ENCODE measurements around the gene RUVBL1.
A peak's percentile ranks its signal among the peaks of the same experiment; 100 is the strongest.

Gene RUVBL1

DNA sequence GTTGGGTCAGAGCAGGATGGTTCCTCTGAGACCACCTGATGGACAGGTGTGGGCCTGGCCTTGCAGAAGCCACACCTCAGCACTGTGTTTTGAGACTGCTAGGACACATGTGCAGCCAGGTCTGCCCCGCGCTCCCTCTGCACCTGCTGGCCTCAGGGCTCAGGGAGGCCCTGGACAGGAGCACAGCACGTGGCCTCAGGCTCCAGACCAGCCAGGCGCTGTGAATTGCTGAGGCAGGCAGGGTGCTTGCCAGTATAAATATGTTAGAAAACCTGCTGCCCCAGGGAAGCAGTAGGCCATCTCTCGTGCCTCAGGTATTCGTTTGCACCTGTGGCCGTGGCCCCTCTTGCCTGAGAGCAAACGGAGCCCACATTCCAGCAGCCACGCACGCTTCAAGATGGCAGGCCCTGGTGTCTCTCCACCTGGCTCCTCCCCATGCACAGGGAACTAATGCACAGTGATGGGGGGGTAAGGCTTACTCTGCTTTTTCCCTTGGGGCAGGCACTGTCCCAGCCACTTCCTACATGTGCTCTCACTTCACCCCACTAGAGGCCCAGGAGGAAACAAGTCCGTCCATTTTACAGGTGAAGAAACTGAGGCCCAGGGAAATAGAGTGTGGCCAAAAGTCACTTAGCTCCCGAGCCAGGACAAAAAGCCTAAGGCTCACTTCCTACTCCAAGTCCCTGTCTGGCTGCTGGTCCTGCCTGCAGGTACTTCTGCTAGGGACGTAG, 51.0 kb downstream of the RUVBL1 start:
- H3K9me3 Mint-ChIP-seq, result no peaks in the 10 kb centered on the region
- peaks cover 27% of the 10 kb centered on the region for H3K36me3 Mint-ChIP-seq (ENCODE audit: low read depth)
- TF ChIP-seq, protein P1, sequence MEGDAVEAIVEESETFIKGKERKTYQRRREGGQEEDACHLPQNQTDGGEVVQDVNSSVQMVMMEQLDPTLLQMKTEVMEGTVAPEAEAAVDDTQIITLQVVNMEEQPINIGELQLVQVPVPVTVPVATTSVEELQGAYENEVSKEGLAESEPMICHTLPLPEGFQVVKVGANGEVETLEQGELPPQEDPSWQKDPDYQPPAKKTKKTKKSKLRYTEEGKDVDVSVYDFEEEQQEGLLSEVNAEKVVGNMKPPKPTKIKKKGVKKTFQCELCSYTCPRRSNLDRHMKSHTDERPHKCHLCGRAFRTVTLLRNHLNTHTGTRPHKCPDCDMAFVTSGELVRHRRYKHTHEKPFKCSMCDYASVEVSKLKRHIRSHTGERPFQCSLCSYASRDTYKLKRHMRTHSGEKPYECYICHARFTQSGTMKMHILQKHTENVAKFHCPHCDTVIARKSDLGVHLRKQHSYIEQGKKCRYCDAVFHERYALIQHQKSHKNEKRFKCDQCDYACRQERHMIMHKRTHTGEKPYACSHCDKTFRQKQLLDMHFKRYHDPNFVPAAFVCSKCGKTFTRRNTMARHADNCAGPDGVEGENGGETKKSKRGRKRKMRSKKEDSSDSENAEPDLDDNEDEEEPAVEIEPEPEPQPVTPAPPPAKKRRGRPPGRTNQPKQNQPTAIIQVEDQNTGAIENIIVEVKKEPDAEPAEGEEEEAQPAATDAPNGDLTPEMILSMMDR (IDR thresholded peaks at IDR 0.05), result no peak
- no peak overlapping the region for H3K27ac Mint-ChIP-seq
- no peak overlapping the region for H3K4me3 Mint-ChIP-seq
- peaks cover 17% of the 10 kb centered on the region for H3K27me3 Mint-ChIP-seq (ENCODE audit: low read depth, poor library complexity)
- peaks cover 14% of the 10 kb centered on the region for H3K4me1 Mint-ChIP-seq
- DNase-seq, result no peak

DNA sequence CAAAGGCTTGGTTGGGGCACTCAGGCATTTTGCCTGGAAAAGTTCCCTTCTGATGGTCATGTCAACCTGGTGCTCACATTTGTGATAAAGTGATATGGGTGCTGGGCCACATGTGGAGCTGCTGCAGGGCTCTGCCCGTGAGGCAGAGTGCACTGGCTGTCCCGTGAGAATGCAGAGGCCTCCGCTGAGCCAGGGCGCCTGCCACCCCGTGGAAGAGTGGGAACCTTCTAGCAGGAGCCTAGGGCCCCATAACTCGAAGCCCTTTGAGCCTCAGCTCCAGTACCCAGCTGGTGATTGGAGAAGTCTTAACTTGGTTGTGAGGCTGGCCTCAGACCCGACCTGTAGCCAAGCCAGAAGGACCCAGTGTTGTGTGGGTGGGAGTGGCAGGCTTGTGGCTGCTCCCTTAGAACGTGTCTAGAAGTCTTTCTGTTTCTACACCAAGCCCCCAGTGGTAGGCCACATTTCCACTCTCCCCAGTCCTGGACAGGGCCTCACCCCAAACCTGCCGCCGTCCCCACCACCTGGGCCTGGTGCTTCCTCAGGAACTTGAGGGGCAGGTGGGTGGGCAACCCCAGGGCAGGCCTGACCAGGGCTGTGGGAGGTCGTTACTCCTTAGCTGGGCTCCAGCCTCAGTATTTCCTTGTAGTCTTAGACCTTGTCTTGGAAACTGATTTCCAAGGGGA, 51.7 kb downstream of the RUVBL1 start:
- no peaks in the 10 kb centered on the region for H3K9me3 Mint-ChIP-seq
- H3K4me3 Mint-ChIP-seq, result no peak overlapping the region
- no peak overlapping the region for H3K27ac Mint-ChIP-seq
- H3K4me1 Mint-ChIP-seq, result peaks cover 9% of the 10 kb centered on the region
- peaks cover 13% of the 10 kb centered on the region for H3K27me3 Mint-ChIP-seq (ENCODE audit: low read depth, poor library complexity)
- no peak for DNase-seq
- TF ChIP-seq, protein P1 (IDR thresholded peaks at IDR 0.05), result no peak
- peaks cover 34% of the 10 kb centered on the region for H3K36me3 Mint-ChIP-seq (ENCODE audit: low read depth)

DNA sequence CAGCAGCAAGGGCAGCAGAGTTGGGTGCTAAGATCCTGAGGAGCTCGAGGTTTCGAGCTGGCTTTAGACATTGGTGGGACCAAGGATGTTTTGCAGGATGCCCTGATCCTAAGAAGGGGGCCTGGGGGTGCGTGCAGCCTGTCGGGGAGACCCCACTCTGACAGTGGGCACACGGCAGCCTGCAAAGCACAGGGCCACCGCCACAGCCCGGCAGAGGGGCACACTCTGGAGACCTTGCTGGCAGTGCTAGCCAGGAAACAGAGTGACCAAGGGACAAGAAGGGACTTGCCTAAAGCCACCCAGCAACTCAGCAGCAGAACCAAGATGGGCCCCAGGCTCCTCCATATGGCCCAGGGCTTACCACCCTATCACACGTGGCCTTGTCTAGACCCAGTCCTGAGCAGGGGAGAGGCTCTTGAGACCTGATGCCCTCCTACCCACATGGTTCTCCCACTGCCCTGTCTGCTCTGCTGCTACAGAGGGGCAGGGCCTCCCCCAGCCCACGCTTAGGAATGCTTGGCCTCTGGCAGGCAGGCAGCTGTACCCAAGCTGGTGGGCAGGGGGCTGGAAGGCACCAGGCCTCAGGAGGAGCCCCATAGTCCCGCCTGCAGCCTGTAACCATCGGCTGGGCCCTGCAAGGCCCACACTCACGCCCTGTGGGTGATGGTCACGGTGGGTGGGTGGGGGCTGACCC, 52.6 kb downstream of the RUVBL1 start:
- peaks cover 9% of the 10 kb centered on the region for H3K4me1 Mint-ChIP-seq
- TF ChIP-seq, protein P1 (IDR thresholded peaks at IDR 0.05), result no peak
- H3K36me3 Mint-ChIP-seq (ENCODE audit: low read depth), result peaks cover 43% of the 10 kb centered on the region
- H3K27me3 Mint-ChIP-seq (ENCODE audit: low read depth, poor library complexity), result peaks cover 7% of the 10 kb centered on the region
- H3K9me3 Mint-ChIP-seq, result no peaks in the 10 kb centered on the region
- H3K4me3 Mint-ChIP-seq, result no peak overlapping the region
- peak overlapping the region; percentile 92 for H3K27ac Mint-ChIP-seq
- DNase-seq, result no peak

DNA sequence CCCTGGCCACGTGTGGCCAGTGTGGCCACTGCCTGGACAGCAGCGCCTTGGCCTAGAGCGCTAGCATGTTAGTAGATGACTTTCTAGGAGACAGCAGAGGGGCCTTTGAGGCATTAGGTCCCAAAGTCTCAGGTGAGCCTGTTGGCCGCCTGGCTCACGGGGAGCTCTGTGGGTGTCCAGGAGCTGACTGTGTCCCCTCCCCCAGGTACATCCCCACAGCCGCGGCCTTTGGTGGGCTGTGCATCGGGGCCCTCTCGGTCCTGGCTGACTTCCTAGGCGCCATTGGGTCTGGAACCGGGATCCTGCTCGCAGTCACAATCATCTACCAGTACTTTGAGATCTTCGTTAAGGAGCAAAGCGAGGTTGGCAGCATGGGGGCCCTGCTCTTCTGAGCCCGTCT, 54.3 kb downstream of the RUVBL1 start:
- no peak for DNase-seq
- Mint-ChIP-seq H3K36me3 (ENCODE audit: low read depth) (peaks cover 58% of the 10 kb centered on the region), H3K27ac (no peak overlapping the region), H3K27me3 (ENCODE audit: low read depth, poor library complexity) (peaks cover 2% of the 10 kb centered on the region), H3K4me3 (no peak overlapping the region), H3K4me1 (no peaks in the 10 kb centered on the region), H3K9me3 (no peaks in the 10 kb centered on the region)
- TF ChIP-seq, protein P1 (IDR thresholded peaks at IDR 0.05), result no peak

DNA sequence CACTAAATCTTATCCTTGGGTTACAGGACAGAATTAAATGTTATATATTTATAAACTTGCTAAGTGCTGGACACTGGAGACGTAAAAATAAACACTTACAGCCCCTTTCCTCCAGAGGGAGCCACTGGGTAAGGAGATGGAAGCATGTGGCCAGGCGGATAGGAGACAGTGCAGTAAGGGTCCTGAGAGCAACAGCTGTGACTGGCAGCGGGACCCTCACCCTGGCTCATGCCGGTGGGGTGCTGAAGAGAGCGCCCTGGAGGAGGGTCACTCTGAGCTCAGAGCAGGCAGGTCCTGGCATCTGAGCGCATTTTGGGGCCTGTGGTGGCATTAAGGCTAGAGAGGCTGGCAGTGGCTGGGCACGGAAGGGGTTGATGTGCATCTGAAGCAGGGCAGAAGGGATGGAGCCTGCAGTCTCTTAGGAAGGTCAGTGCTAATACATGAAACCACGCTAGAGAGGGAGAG, 55.4 kb downstream of the RUVBL1 start:
- H3K9me3 Mint-ChIP-seq, result no peaks in the 10 kb centered on the region
- peaks cover 2% of the 10 kb centered on the region for H3K27me3 Mint-ChIP-seq (ENCODE audit: low read depth, poor library complexity)
- DNase-seq, result peak; percentile 40
- H3K27ac Mint-ChIP-seq, result no peak overlapping the region
- TF ChIP-seq, protein P1 (IDR thresholded peaks at IDR 0.05), result peak; percentile 62
- peaks cover 67% of the 10 kb centered on the region for H3K36me3 Mint-ChIP-seq (ENCODE audit: low read depth)
- no peak overlapping the region for H3K4me3 Mint-ChIP-seq
- H3K4me1 Mint-ChIP-seq, result no peaks in the 10 kb centered on the region

All from nephron progenitor cell (in vitro differentiated cells).